Measurements from ENCODE around the gene SNAPC4. TPM values are rescaled to one million over a fixed set of nuclear protein-coding genes. Genes with fewer than 3 reads are reported as not detected.

The SNAPC4 gene
- total and polyA plus RNA-seq, 2 experiments from 2014 or later, result 6.3 to 10.5 TPM

DNA sequence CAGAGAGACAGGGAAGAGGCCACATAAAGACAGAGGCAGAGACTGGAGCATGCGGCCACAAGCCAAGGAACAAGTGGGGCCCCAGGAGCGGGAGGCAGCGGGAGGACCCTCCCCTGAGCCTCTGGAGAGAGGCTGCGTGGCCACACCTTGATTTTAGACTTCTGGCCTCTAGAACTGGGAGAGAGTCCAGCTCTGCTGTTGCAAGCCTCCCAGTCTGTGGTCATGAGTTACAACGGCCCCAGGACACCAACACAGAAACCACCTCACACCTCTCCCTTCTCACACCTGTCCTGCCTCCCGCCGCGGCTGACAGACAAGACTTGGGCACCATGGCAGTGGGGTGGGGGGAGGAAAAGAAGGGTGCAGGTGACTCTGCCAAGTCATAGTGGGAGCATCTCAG, 37.5 kb upstream of the SNAPC4 start:
- Histone ChIP-seq H3K79me2 (peaks cover 47% of the 10 kb centered on the region), H3K9me2 (replicated peaks; ENCODE audit: insufficient read depth) (no peaks in the 10 kb centered on the region), H3K27me3 (no peaks in the 10 kb centered on the region), H2AFZ (no peak overlapping the region), H4K20me1 (ENCODE audit: insufficient read depth, poor library complexity, severe bottlenecking) (peaks cover 32% of the 10 kb centered on the region), H3K4me2 (peak overlapping the region; percentile 100), H3K27ac (no peak overlapping the region), H3K4me1 (ENCODE audit: insufficient read depth) (peaks cover 13% of the 10 kb centered on the region), H3K9me3 (ENCODE audit: low read depth) (no peaks in the 10 kb centered on the region), H3K4me3 (no peak overlapping the region), H3K36me3 (replicated peaks; ENCODE audit: insufficient read depth, low read depth) (no peaks in the 10 kb centered on the region)
- 76% methylated on average over 8 of the region's 8 CpGs for WGBS (ENCODE audit: low lambda C conversion rate, missing lambda C conversion rate)
- no peak for DNase-seq (ENCODE audit: low spot score)
- no peak for TF ChIP-seq EZH2phosphoT487 (IDR thresholded peaks at IDR 0.05; ENCODE audit: low read depth, severe bottlenecking, unreplicated experiment)
- TF ChIP-seq, protein P1, sequence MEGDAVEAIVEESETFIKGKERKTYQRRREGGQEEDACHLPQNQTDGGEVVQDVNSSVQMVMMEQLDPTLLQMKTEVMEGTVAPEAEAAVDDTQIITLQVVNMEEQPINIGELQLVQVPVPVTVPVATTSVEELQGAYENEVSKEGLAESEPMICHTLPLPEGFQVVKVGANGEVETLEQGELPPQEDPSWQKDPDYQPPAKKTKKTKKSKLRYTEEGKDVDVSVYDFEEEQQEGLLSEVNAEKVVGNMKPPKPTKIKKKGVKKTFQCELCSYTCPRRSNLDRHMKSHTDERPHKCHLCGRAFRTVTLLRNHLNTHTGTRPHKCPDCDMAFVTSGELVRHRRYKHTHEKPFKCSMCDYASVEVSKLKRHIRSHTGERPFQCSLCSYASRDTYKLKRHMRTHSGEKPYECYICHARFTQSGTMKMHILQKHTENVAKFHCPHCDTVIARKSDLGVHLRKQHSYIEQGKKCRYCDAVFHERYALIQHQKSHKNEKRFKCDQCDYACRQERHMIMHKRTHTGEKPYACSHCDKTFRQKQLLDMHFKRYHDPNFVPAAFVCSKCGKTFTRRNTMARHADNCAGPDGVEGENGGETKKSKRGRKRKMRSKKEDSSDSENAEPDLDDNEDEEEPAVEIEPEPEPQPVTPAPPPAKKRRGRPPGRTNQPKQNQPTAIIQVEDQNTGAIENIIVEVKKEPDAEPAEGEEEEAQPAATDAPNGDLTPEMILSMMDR (IDR thresholded peaks at IDR 0.05; ENCODE audit: poor library complexity), result no peak

DNA sequence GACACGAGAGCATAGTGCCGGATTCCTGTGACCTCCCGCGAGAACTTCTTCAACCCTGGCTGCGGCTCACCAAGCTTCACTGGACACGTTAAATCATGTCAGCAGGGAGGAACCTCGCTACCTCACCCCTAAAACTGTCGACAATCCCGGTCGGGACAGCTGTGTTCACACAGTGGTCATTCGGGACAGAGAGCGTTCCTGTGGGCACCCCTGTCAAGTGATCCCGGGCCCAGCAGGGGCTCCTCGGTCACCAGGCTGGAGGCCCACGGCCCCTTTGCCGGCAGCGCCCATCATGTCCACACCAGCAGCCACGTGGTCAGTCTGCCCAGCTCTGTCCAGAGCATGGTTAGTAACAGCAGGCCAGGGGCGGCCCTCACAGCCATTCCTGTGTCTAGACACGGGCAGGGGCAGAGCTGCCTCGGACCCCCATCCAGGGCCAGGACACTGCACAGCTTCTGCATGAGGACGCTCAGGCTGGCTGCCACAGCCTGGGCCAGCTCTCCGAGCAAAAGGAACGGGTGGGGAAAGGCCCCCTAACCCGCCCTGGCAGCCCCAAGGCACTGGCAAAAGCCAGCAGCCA, 36.2 kb upstream of the SNAPC4 start:
- Histone ChIP-seq H3K4me3 (no peak overlapping the region), H3K9me3 (ENCODE audit: low read depth) (no peaks in the 10 kb centered on the region), H3K9me2 (replicated peaks; ENCODE audit: insufficient read depth) (no peaks in the 10 kb centered on the region), H2AFZ (no peak overlapping the region), H4K20me1 (ENCODE audit: insufficient read depth, poor library complexity, severe bottlenecking) (peaks cover 32% of the 10 kb centered on the region), H3K4me1 (ENCODE audit: insufficient read depth) (peaks cover 13% of the 10 kb centered on the region), H3K4me2 (no peak overlapping the region), H3K27ac (no peak overlapping the region), H3K27me3 (no peaks in the 10 kb centered on the region), H3K79me2 (peaks cover 47% of the 10 kb centered on the region), H3K36me3 (replicated peaks; ENCODE audit: insufficient read depth, low read depth) (no peaks in the 10 kb centered on the region)
- WGBS (ENCODE audit: low lambda C conversion rate, missing lambda C conversion rate), result 98% methylated on average over 25 of the region's 25 CpGs
- TF ChIP-seq EZH2 (IDR thresholded peaks at IDR 0.05; ENCODE audit: borderline replicate concordance) (no peak), EZH2phosphoT487 (IDR thresholded peaks at IDR 0.05; ENCODE audit: low read depth, severe bottlenecking, unreplicated experiment) (no peak)
- TF ChIP-seq, protein P1 (IDR thresholded peaks at IDR 0.05; ENCODE audit: poor library complexity), result no peak
- no peak for DNase-seq (ENCODE audit: low spot score)

DNA sequence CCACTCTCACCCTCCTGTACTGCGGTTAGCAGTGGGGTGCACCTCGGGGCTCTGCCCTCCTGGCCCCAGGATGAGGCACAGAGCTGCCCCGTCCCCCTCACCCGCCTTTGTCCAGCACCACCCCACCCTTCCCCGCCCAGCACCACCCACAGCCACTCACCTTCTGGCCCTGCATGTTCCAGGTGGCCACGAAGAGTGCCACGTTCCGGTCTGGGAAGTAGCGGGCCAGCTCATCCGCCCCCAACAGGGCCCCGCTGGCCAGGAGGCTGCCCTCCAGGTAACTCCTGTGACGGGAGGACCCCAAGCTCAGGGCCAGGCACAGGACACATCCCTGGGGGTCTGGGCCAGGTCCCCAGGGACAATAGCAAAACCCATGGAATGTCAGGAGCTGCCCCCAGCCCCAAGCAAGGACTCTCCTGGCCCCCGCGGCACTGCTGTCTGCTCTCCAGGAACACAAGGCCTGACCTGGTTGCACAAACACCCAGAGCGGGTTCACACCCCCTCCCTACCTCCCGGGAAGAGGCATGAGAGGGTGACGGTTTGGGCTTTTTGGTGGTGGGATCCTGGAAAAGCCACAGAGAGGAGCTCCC, 34.7 kb upstream of the SNAPC4 start:
- Histone ChIP-seq H3K36me3 (replicated peaks; ENCODE audit: insufficient read depth, low read depth) (no peaks in the 10 kb centered on the region), H3K4me3 (no peak overlapping the region), H3K27me3 (no peaks in the 10 kb centered on the region), H3K4me1 (ENCODE audit: insufficient read depth) (peaks cover 13% of the 10 kb centered on the region), H3K4me2 (no peak overlapping the region), H4K20me1 (ENCODE audit: insufficient read depth, poor library complexity, severe bottlenecking) (peaks cover 24% of the 10 kb centered on the region), H3K27ac (no peak overlapping the region), H3K79me2 (peaks cover 47% of the 10 kb centered on the region), H2AFZ (no peak overlapping the region), H3K9me2 (replicated peaks; ENCODE audit: insufficient read depth) (no peaks in the 10 kb centered on the region), H3K9me3 (ENCODE audit: low read depth) (no peaks in the 10 kb centered on the region)
- WGBS (ENCODE audit: low lambda C conversion rate, missing lambda C conversion rate), result 95% methylated on average over 12 of the region's 17 CpGs
- no peak for DNase-seq (ENCODE audit: low spot score)
- TF ChIP-seq EZH2phosphoT487 (IDR thresholded peaks at IDR 0.05; ENCODE audit: low read depth, severe bottlenecking, unreplicated experiment) (no peak), EZH2 (IDR thresholded peaks at IDR 0.05; ENCODE audit: borderline replicate concordance) (no peak)
- TF ChIP-seq, protein P1 (IDR thresholded peaks at IDR 0.05; ENCODE audit: poor library complexity), result no peak

Data from hepatocyte (in vitro differentiated cells).